ENCODE data around the gene C11orf91. TPM values are rescaled to one million over a fixed set of nuclear protein-coding genes. Genes with fewer than 3 reads are reported as not detected.
A peak's percentile ranks its signal among the peaks of the same experiment; 100 is the strongest.

Gene C11orf91
- total RNA-seq, 5 donors from 2014 or later (not counting 1 experiment from before 2014, with no cell fraction given) = 0.95 TPM; not detected in 4

DNA sequence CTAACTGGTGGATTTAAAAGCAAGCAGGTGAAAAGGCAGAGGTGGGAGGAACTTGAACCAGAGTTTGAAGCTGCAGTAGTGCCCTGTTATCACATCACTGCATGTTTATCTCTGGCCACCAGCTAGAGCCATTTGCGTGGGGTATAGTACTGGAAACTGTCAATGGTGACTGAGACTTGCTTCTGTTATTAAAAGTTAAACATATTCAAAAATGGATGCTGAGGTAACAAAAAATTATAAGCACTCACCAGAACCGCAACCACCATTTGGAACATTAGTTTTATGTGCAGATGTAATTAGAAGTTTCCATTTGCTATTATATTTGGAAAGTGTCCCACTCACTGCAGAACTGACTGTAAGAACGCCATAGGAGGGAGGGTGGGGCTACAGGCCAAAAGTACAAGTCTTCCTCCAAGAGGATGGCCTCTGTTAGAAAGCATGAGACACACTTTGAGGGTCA, 36.8 kb upstream of the C11orf91 start:
- H3K4me3 Mint-ChIP-seq = peak overlapping the region in 2 of 3 donors; percentile 90 to 93
- ChIA-PET POLR2A (interaction anchor here in 1 of 2 donors (1.5 kb wide), 1 partner anchor 16 kb away, joined by 7 read pairs; no protein-coding TSS in a partner anchor), CTCF (no interaction called here)

DNA sequence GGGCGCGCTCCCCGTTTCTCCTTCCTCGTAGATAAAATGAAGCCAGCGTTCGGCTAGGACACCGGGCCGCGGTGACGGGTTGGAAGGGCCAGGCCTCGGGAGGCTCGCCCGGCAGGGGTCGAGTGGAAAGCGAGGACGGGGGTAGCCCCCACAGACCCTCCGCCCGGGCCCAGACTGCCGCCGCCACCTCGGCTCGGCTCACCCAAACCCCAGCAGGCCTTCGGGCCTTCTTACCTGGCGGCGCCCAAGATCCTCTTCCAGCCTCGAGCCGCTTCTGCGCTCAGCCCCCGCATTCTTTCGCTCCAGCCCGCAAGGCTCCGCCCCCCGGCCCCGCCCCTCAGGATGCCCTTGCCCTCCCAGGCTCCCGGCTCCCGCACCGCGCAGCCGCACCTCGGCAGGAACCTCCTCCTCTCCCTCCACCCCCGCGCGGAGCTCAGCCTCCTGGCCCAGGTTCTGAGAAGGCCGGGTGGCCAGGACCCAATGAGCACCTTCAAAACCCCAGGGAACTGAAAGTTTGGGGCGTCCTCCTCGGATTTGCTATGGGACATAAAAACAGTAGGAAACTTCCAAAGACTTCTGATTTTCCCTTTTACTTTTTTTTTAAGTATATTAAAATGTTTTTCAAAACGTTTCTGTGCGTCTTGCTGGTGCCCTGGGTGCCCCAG, 35.7 kb upstream of the C11orf91 start, which contains the start of gene CD59:
CD59 (minus strand) TSS at position 276 of the 665 bp plus-strand sequence. CDS start 13,978 bp downstream, outside the sequence.
- peak within 1 kb of the TSS; percentile 77 to 89 for H3K27ac Mint-ChIP-seq
- ATAC-seq (replicated peaks in 1 of 4) (peak; percentile 87 to 90 (median 88)), DNase-seq (peak; percentile 71 to 93 (median 84))
- CTCF ChIA-PET = interaction anchor here (0.5 to 0.7 kb wide), 5 partner anchors 155 to 1168 kb away, joined by 3 to 5 read pairs (median 3); no protein-coding TSS in a partner anchor
- peak within 1 kb of the TSS; percentile 70 to 96 for H3K4me3 ChIP-seq (ENCODE audit: control insufficient read depth in 1 of 2, extremely low read depth in 1 of 2, low read length in 1 of 2)
- peak within 1 kb of the TSS; percentile 74 for H3K27ac ChIP-seq (ENCODE audit: low read length)
- POLR2A ChIA-PET = interaction anchor here (0.6 to 1.5 kb wide), 6 partner anchors 17 to 710 kb away, joined by 3 to 9 read pairs (median 6); no protein-coding TSS in a partner anchor
- peaks cover 4 to 33% of the 10 kb centered on the region in 2 experiments for H3K4me1 ChIP-seq (ENCODE audit: control insufficient read depth in 1 of 2, extremely low read depth in 1 of 2, insufficient read depth in 2 of 2, low read length in 2 of 2)
- peaks cover 0 to 7% (median 0%) of the 10 kb centered on the region in 3 donors for H3K9me3 Mint-ChIP-seq
- H3K27me3 ChIP-seq (replicated peaks in 1 of 2; ENCODE audit: control insufficient read depth in 2 of 2, extremely low read depth in 1 of 2, insufficient read depth in 2 of 2, low read length in 1 of 2) = no peaks in the 10 kb centered on the region
- peak within 1 kb of the TSS; percentile 90 to 93 (median 90) for H3K4me3 Mint-ChIP-seq
- no peaks in the 10 kb centered on the region for H3K9me3 ChIP-seq
- 2% methylated on average over 44 of the region's 48 CpGs for WGBS (ENCODE audit: insufficient coverage)
- peaks cover 7% of the 10 kb centered on the region for H3K36me3 Mint-ChIP-seq
- no peaks in the 10 kb centered on the region for H3K27me3 Mint-ChIP-seq
- no peaks in the 10 kb centered on the region for H3K36me3 ChIP-seq (ENCODE audit: control insufficient read depth in 2 of 2, extremely low read depth in 1 of 2, insufficient read depth in 1 of 2, low read length in 1 of 2)
- peaks cover 33 to 36% (median 33%) of the 10 kb centered on the region in 3 donors for H3K4me1 Mint-ChIP-seq

More for the DNA sequence above, 36.8 kb upstream of the C11orf91 start:
- WGBS (ENCODE audit: insufficient coverage) = no CpG with 5 or more reads among the region's 3 CpGs
- Histone ChIP-seq H3K36me3 (ENCODE audit: control insufficient read depth in 2 of 2, extremely low read depth in 1 of 2, insufficient read depth in 1 of 2, low read length in 1 of 2) (no peaks in the 10 kb centered on the region), H3K27ac (ENCODE audit: low read length) (no peak overlapping the region), H3K27me3 (replicated peaks in 1 of 2; ENCODE audit: control insufficient read depth in 2 of 2, extremely low read depth in 1 of 2, insufficient read depth in 2 of 2, low read length in 1 of 2) (no peaks in the 10 kb centered on the region), H3K9me3 (no peaks in the 10 kb centered on the region), H3K4me1 (ENCODE audit: control insufficient read depth in 1 of 2, extremely low read depth in 1 of 2, insufficient read depth in 2 of 2, low read length in 2 of 2) (peaks cover 4 to 33% of the 10 kb centered on the region in 2 experiments), H3K4me3 (ENCODE audit: control insufficient read depth in 1 of 2, extremely low read depth in 1 of 2, low read length in 1 of 2) (no peak overlapping the region)
- Mint-ChIP-seq H3K27me3 (no peaks in the 10 kb centered on the region), H3K27ac (peak overlapping the region; percentile 13 to 74), H3K36me3 (peaks cover 7% of the 10 kb centered on the region), H3K4me1 (peaks cover 27 to 31% (median 27%) of the 10 kb centered on the region in 3 donors), H3K9me3 (peaks cover 0 to 7% (median 0%) of the 10 kb centered on the region in 3 donors)
- DNase-seq (no peak), ATAC-seq (replicated peaks in 1 of 4) (no peak)

DNA sequence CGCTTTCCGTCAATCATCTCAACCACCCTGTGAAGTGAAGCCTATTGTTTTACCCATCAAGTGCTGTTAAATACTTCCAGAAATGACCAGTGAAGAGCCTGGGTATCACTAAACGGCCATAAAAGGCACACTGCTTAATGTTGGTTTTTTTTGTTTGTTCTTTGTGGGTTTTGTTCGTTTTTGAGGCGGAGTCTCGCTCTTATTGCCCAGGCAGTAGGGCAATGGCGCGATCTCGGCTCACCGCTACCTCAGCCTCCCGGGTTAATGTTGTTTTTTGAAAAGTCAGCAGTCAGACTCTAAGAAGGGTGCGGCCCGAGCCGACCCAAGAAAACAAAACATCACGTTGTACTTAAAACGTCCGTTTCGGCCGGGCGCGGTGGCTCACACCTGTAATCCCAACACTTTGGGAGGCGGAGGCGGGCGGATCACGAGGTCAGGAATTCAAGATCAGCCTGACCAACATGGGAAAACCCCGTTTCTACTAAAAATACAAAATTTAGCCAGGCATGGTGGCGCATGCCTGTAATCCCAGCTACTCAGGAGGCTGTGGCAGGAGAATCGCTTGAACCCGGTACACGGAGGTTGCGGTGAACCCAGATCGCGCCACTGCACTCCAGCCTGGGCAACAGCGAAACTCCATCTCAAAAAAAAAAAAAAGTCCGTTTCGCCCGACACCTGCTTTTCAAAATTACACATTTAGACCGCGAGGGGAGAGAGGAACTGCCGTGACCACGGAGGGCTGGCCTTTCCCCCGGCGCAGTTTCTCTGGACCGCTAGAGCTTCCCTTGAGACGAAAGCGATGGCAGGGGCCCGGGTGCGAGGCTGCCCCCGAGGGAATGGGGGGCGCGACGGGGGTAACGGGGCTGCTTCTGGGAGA, 34.9 kb upstream of the C11orf91 start:
- Mint-ChIP-seq H3K4me3 (peak overlapping the region; percentile 90 to 93 (median 90)), H3K9me3 (peaks cover 0 to 7% (median 0%) of the 10 kb centered on the region in 3 donors), H3K36me3 (peaks cover 11% of the 10 kb centered on the region), H3K4me1 (peaks cover 35 to 37% (median 36%) of the 10 kb centered on the region in 3 donors), H3K27ac (peak overlapping the region; percentile 77 to 79), H3K27me3 (no peaks in the 10 kb centered on the region)
- ATAC-seq (replicated peaks in 1 of 4) = peak; percentile 22 to 52 (median 42)
- POLR2A ChIA-PET = interaction anchor here in 1 of 2 donors (0.6 to 1.5 kb wide), 2 partner anchors 18 to 328 kb away, joined by 3 to 7 read pairs; no protein-coding TSS in a partner anchor
- Histone ChIP-seq H3K27me3 (replicated peaks in 1 of 2; ENCODE audit: control insufficient read depth in 2 of 2, extremely low read depth in 1 of 2, insufficient read depth in 2 of 2, low read length in 1 of 2) (no peaks in the 10 kb centered on the region), H3K9me3 (no peaks in the 10 kb centered on the region), H3K27ac (ENCODE audit: low read length) (peak overlapping the region; percentile 74), H3K36me3 (ENCODE audit: control insufficient read depth in 2 of 2, extremely low read depth in 1 of 2, insufficient read depth in 1 of 2, low read length in 1 of 2) (no peaks in the 10 kb centered on the region), H3K4me1 (ENCODE audit: control insufficient read depth in 1 of 2, extremely low read depth in 1 of 2, insufficient read depth in 2 of 2, low read length in 2 of 2) (peaks cover 4 to 33% of the 10 kb centered on the region in 2 experiments), H3K4me3 (ENCODE audit: control insufficient read depth in 1 of 2, extremely low read depth in 1 of 2, low read length in 1 of 2) (peak overlapping the region; percentile 70 to 96)
- 0% methylated on average over 46 of the region's 53 CpGs for WGBS (ENCODE audit: insufficient coverage)
- CTCF ChIA-PET = no interaction called here
- DNase-seq = peak in 31 of 35 experiments; percentile 3 to 65 (median 24)

DNA sequence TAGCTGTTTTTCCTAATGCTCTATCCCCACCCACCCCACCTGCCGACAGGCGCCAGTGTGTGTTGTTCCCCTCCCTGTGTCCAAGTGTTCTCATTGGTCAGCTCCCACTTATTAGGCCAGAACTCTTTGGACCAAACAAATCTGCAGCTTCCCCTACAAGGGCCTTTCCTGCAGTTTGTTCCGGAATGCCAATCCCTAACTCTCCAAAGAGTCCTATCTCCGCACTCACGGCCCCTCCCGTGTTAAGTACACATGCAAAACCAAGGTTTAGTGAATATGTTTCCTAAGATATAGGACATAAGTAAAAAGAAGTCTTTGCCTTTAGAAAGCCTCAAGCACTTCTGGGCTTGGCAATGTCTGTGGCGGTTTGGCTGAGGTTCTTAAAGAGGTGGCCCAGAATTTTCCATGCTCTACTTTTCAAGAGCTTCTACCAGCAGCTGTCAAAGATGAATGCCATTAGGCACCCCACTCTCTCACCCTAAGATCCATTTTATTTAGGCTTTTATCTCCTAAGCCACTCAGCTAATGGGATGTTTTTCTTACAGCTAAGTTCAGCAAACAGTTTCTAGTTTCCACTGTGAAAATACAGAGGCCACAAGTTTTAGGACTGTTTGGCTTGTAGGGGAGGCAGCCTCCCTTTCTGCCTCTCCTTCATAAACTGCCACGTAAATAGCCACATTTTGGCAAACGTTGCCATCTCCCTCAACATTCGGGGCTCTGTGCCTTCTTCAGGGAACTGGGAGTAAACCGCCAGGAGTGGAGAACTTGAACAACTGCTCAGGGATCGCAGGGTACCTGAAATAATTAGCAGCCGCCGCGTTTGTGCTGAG, 34.0 kb upstream of the C11orf91 start:
- WGBS (ENCODE audit: insufficient coverage) = 24% methylated on average over 9 of the region's 15 CpGs
- DNase-seq = peak in 1 of 35 experiments; percentile 14
- H3K27ac Mint-ChIP-seq = peak overlapping the region; percentile 77 to 79
- peak overlapping the region; percentile 70 to 96 for H3K4me3 ChIP-seq (ENCODE audit: control insufficient read depth in 1 of 2, extremely low read depth in 1 of 2, low read length in 1 of 2)
- no peaks in the 10 kb centered on the region for H3K9me3 ChIP-seq
- no peaks in the 10 kb centered on the region for H3K27me3 ChIP-seq (replicated peaks in 1 of 2; ENCODE audit: control insufficient read depth in 2 of 2, extremely low read depth in 1 of 2, insufficient read depth in 2 of 2, low read length in 1 of 2)
- no peaks in the 10 kb centered on the region for H3K27me3 Mint-ChIP-seq
- H3K4me1 Mint-ChIP-seq = peaks cover 35 to 37% (median 36%) of the 10 kb centered on the region in 3 donors
- no peak for ATAC-seq (replicated peaks in 1 of 4)
- ChIA-PET POLR2A (no interaction called here), CTCF (interaction anchor here in 1 of 2 donors (0.9 kb wide), 1 partner anchor 8 kb away, joined by 3 read pairs; no protein-coding TSS in a partner anchor)
- no peaks in the 10 kb centered on the region for H3K36me3 ChIP-seq (ENCODE audit: control insufficient read depth in 2 of 2, extremely low read depth in 1 of 2, insufficient read depth in 1 of 2, low read length in 1 of 2)
- peaks cover 0 to 7% (median 0%) of the 10 kb centered on the region in 3 donors for H3K9me3 Mint-ChIP-seq
- peak overlapping the region; percentile 90 to 93 (median 90) for H3K4me3 Mint-ChIP-seq
- H3K4me1 ChIP-seq (ENCODE audit: control insufficient read depth in 1 of 2, extremely low read depth in 1 of 2, insufficient read depth in 2 of 2, low read length in 2 of 2) = peaks cover 4 to 33% of the 10 kb centered on the region in 2 experiments
- peak overlapping the region; percentile 74 for H3K27ac ChIP-seq (ENCODE audit: low read length)
- H3K36me3 Mint-ChIP-seq = peaks cover 14% of the 10 kb centered on the region

DNA sequence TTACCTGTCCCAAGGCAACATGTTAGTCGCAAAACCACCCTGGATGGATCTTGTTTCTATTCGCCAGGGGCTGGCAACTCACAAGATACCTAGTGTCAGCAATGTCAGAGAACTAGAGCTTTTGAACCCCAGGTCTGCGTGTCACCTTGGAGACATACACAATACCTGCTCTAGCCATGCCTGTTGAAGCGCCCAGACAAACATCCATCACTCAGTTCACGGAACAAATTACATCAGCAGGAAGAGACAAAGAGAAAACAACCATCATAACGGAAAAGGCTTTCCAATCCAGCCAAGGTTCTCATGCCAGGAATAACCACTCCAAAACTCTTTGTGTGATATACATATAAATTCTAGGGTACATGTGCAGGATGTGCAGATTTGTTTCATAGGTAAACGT, 33.4 kb upstream of the C11orf91 start:
- Histone ChIP-seq H3K4me3 (ENCODE audit: control insufficient read depth in 1 of 2, extremely low read depth in 1 of 2, low read length in 1 of 2) (no peak overlapping the region), H3K9me3 (no peaks in the 10 kb centered on the region), H3K27ac (ENCODE audit: low read length) (no peak overlapping the region), H3K27me3 (replicated peaks in 1 of 2; ENCODE audit: control insufficient read depth in 2 of 2, extremely low read depth in 1 of 2, insufficient read depth in 2 of 2, low read length in 1 of 2) (no peaks in the 10 kb centered on the region), H3K36me3 (ENCODE audit: control insufficient read depth in 2 of 2, extremely low read depth in 1 of 2, insufficient read depth in 1 of 2, low read length in 1 of 2) (no peaks in the 10 kb centered on the region), H3K4me1 (ENCODE audit: control insufficient read depth in 1 of 2, extremely low read depth in 1 of 2, insufficient read depth in 2 of 2, low read length in 2 of 2) (peaks cover 4 to 33% of the 10 kb centered on the region in 2 experiments)
- peaks cover 0 to 7% (median 0%) of the 10 kb centered on the region in 3 donors for H3K9me3 Mint-ChIP-seq
- ChIA-PET CTCF (interaction anchor here in 1 of 2 donors (0.9 kb wide), 1 partner anchor 9 kb away, joined by 3 read pairs; no protein-coding TSS in a partner anchor), POLR2A (no interaction called here)
- ATAC-seq (replicated peaks in 1 of 4) (no peak), DNase-seq (no peak)
- WGBS (ENCODE audit: insufficient coverage) = 92% methylated on average over 2 of the region's 7 CpGs
- H3K36me3 Mint-ChIP-seq = peaks cover 17% of the 10 kb centered on the region
- no peak overlapping the region for H3K27ac Mint-ChIP-seq
- no peaks in the 10 kb centered on the region for H3K27me3 Mint-ChIP-seq
- H3K4me3 Mint-ChIP-seq = peak overlapping the region; percentile 40 to 93 (median 90)
- H3K4me1 Mint-ChIP-seq = peaks cover 38 to 41% (median 40%) of the 10 kb centered on the region in 3 donors

Measured in T-cell (primary cell).